Measurements from ENCODE around the gene RPAP3.

Gene RPAP3

DNA sequence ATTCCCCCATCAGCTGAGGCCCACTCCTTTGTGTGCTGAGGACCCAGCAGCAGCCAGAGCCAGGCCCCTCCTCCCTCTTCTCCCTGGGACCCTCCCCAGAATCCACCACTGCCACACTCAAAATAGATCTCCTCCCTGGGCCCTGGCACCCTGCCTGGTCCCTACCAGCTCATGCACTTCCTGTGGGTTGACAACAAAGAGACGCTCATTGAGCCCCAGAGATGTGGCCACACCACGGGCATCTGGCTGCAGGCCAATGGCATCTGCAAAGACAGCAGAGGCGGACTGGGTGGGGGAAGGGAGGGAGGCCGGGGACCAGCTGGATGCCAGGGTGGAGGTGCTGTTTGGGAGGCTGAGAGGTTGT, 35.5 kb upstream of the RPAP3 start:
- peak; percentile 70 for DNase-seq

GRCh38 chr12:47740606-47741339, 34.9 kb upstream of the RPAP3 start:
- DNase-seq, result no peak

GRCh38 chr12:47739979-47740378, 34.1 kb upstream of the RPAP3 start:
- DNase-seq, result no peak

- no peak for DNase-seq
Observed at GRCh38 chr12:47739297-47739696, 33.5 kb upstream of the RPAP3 start.

GRCh38 chr12:47737936-47738594, 32.2 kb upstream of the RPAP3 start:
- no peak for DNase-seq

DNA sequence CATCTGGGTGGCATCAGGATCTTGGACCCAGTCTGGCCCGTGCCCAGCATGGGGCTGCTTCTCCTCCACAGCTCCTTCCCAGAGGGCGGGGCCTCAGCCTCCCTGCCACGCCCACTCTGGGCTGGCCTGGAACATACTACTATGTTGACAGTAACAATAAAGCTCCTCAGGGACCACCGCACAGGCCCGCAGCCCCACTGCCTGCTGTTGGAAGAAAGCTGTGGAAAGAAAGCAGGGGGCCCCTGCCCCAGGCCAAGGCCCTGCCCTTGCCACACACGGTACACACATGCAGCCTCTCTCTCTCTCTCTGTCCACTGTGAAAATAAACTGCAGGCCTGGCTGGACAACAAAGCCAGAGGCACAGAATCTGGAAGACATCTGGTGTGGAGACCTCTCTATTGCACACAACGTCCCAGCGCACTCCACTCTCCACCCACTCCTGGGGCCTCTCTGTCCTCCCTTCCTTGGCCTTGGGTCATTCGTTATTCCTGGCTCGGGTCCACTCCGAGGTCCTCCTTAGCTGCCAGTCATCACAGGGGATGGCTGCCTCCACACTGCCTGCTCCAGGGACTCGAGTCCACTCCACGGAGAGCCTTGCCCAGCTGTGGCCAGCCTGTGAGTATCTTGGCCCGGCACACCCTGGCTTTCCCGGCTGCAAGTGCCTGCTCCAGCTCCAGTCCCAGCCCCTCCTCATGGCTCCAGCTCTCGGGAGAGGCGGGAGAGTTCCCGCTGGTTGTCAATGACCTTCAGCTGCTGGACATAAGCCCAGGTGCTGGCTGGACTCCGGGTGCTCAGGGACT, 31.2 kb upstream of the RPAP3 start:
- DNase-seq, result no peak

DNA sequence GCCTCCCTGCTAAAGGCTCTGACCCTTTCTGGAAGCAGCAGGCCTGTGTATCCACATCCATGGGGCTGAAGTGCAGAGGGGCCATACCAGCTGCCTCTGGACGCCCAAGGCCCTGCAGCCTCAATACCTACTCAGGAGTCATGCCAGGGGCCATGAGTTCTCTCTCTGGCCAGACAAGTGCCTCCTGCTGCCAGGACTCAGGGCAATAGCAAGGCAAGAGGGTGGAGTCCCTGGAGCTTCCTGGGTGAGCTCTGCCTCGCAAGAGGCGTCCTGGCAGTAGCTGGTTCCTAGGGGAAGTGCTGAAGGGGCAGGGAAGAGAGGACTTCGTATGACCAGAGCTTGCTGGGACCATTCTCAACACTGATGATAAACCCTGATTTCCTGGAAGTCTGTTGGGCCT, 30.4 kb upstream of the RPAP3 start:
- no peak for DNase-seq

DNA sequence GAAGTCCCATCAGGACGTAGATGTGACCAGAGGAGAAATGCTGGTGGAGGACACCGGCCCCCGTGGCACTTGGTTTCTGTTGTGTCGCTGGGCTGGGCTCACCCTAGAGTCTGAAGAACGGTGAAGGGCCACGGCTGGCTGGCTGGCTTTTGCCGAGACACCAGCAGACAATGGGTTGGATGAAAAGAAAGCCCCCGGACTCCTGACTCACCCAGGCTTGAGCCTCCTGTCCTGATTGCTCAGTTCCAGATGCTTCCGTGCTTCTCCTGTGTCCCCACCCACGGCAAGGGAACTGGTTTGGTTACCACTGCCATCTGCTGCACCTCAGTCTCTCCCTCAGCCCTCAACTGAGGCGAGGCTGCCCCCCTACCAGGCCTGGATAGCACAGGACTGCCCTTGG, 29.8 kb upstream of the RPAP3 start:
- no peak for DNase-seq

GRCh38 chr12:47734725-47735480, 29.1 kb upstream of the RPAP3 start:
- no peak for DNase-seq

DNA sequence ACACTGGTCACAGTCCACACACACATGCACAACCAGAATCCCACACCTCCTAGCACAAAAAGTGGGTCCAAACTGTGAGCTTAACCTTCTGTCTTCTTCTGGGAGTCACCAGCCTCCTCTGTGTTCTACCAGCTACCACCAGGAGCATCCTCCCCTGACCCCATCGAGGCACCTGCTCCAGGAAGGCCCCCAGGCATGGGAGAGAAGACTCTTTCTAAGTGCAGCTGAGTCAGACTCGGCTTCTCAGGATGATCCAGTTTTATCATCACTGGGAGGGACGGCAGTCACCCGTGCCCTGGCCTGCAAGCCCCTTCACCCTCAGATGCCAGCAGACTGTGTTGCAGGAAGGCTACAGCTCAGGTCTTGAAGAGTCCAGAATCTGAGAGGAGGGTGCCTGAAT, 27.3 kb upstream of the RPAP3 start:
- no peak for DNase-seq

DNA sequence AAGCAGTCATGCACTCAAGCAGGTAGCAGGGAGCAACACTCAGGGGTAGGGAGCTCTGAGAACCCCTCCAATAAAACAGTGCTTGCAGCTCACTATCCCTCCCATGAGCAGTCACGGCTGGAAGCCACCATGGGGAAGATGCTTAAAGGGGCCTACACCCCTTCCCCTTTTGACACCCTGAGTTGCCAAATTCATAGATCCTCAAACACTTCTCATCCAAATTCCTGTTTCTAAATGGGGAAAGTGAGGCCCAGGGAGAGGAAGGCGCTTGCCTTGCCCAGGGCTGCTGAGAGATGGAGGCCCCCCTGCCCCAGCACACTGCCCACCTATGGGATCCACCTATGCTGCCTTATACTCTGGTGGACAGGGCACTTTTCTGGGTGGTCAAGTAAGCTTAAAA, 26.7 kb upstream of the RPAP3 start:
- no peak for DNase-seq

GRCh38 chr12:47731723-47732122, 25.9 kb upstream of the RPAP3 start:
- DNase-seq, result no peak

- no peak for DNase-seq
Observed at GRCh38 chr12:47730341-47730744, 24.5 kb upstream of the RPAP3 start.

- no peak for DNase-seq
Observed at GRCh38 chr12:47729233-47729632, 23.4 kb upstream of the RPAP3 start.

GRCh38 chr12:47725893-47726292, 20.1 kb upstream of the RPAP3 start:
- DNase-seq, result no peak

GRCh38 chr12:47725091-47725772, 19.4 kb upstream of the RPAP3 start, which contains the start of gene ENDOU:
TSS of gene ENDOU (minus strand) at chr12:47725490. CDS start at chr12:47725413, 77 bp downstream.
- DNase-seq, result no peak

DNA sequence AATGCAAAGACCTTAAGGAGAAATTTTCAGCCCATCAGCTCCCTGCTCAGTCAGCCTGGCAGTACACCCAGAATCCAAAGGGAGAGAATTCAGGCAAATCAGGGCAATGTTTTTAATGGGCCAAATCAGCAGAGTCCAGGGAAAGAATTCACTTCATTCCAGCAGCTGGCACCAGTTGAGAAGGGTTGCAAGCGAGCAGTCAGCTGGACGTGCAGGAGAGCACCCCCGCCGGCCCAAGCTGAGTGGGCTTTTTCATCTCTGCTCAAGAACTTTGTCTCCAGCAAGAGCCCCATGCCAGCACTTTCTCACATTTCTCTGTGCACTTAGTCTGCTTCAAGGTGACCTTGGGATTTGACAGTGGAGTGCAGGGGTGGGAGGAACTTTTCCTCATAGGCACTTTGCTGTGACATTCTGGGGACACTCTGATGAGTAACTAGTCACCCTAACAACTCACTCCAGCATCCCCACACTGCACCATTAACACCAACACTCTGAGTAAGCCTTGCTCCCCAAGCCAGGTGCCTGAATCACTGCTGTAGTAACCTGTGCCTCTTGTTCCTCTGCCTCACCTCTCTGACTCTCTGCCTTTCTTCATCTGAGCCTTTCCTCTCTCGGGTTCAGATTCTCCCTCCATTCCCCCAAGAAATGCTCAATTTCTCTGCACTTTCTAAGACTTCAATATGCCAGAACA, 17.3 kb upstream of the RPAP3 start:
- no peak for DNase-seq

- DNase-seq, result no peak
Observed at GRCh38 chr12:47722136-47722834, 16.5 kb upstream of the RPAP3 start.

GRCh38 chr12:47721431-47721973, 15.7 kb upstream of the RPAP3 start:
- DNase-seq, result no peak

DNA sequence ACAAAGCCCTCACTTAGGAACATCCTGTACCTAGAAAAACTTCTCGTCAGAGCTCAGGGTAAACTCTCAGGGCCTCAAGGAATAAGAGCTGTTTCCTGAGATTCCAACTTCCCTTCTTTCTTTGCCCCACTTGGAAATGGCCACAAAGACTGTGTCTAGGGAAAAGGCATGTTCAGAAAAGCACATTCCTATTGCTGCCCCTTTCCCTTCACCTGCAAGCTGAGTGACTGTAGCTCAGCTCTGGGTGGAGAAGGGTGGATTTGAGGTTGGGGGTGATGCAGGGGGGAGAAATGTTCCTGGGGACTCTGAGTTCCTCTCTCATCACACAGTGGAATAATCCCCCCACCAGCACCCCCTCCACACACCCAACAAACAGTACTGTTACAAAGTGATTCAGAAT, 12.7 kb upstream of the RPAP3 start:
- no peak for DNase-seq
